Tibial nerve (tissue), 4 donors: ENCODE results near the gene POTEJ.
"Not testable (repeated sequence)": the region's sequence is repeated elsewhere in the genome, so short reads cannot be mapped to it uniquely, and the experiment has no call there.

Source experiments
- EP300 ChIP-seq, 2 donors: sonication (generic); formaldehyde crosslinking; IDR thresholded peaks; one replicate each; pipeline ENCODE4 v1.6.1; 2017; ENCODE audit warnings: antibody characterized with exemption in 2 of 2, mild to moderate bottlenecking in 1 of 2
- POLR2A ChIP-seq, 2 donors: fragments of 450-650 bp; IDR thresholded peaks; one replicate each; pipeline ENCODE4 v1.6.1; 2017; ENCODE audit warnings: antibody characterized with exemption in 2 of 2, mild to moderate bottlenecking in 2 of 2, moderate library complexity in 2 of 2
- TF ChIP-seq, protein P1 (sequence below), 5 experiments: fragments of 200-600 bp in 3 of 5; fragments of 450-650 bp in 2 of 5; sonication (generic) in 3 of 5; IDR thresholded peaks; one replicate each; pipeline ENCODE4 v1.5.1; 2016 to 2019; ENCODE audit warnings: antibody characterized with exemption in 5 of 5, mild to moderate bottlenecking in 3 of 5, moderate library complexity in 2 of 5

- TF ChIP-seq, protein P1, sequence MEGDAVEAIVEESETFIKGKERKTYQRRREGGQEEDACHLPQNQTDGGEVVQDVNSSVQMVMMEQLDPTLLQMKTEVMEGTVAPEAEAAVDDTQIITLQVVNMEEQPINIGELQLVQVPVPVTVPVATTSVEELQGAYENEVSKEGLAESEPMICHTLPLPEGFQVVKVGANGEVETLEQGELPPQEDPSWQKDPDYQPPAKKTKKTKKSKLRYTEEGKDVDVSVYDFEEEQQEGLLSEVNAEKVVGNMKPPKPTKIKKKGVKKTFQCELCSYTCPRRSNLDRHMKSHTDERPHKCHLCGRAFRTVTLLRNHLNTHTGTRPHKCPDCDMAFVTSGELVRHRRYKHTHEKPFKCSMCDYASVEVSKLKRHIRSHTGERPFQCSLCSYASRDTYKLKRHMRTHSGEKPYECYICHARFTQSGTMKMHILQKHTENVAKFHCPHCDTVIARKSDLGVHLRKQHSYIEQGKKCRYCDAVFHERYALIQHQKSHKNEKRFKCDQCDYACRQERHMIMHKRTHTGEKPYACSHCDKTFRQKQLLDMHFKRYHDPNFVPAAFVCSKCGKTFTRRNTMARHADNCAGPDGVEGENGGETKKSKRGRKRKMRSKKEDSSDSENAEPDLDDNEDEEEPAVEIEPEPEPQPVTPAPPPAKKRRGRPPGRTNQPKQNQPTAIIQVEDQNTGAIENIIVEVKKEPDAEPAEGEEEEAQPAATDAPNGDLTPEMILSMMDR (IDR thresholded peaks at IDR 0.05), result not testable (repeated sequence)
- not testable (repeated sequence) for TF ChIP-seq POLR2A, EP300 (IDR thresholded peaks at IDR 0.05)
Measured at GRCh38 chr2:130582970-130583369, 28.3 kb upstream of the POTEJ start.
